DOHH2 (cell line): ENCODE results near the gene ELOA.

ENCODE experiments used
- H3F3A ChIP-seq: fragments of 200-600 bp; sonication (generic), shearing (Covaris generic); 2 replicates; pipeline ENCODE4 v1.6.0; 2016; ENCODE audit warnings: antibody characterized with exemption, mild to moderate bottlenecking; ENCODE audit not compliant: control insufficient read depth, insufficient read depth
- H3K27ac ChIP-seq: fragments of 200-600 bp; sonication (generic); 2 replicates; pipeline ENCODE4 v1.5.1; 2014; ENCODE audit warnings: low read depth, mild to moderate bottlenecking, low read length, moderate library complexity
- H3K27me3 ChIP-seq: fragments of 200-600 bp; sonication (generic); 2 replicates; pipeline ENCODE4 v1.6.1; 2014; ENCODE audit warnings: mild to moderate bottlenecking, low read length, mixed read lengths; ENCODE audit not compliant: control insufficient read depth
- H3K36me3 ChIP-seq: fragments of 200-600 bp; sonication (generic); 2 replicates; pipeline ENCODE4 v1.6.1; 2014; ENCODE audit warnings: mild to moderate bottlenecking, low read length, moderate library complexity, mixed read lengths; ENCODE audit not compliant: control insufficient read depth
- H3K4me1 ChIP-seq: fragments of 200-600 bp; sonication (generic); 2 replicates; pipeline ENCODE4 v1.6.1; 2014; ENCODE audit warnings: mild to moderate bottlenecking, low read length, mixed read lengths; ENCODE audit not compliant: control insufficient read depth
- H3K4me2 ChIP-seq: fragments of 200-600 bp; sonication (generic); 2 replicates; pipeline ENCODE4 v1.6.0; 2014; ENCODE audit warnings: mild to moderate bottlenecking, low read length, moderate library complexity
- H3K4me3 ChIP-seq: fragments of 200-600 bp; sonication (generic); 2 replicates; pipeline ENCODE4 v1.5.1; 2014; ENCODE audit warnings: mild to moderate bottlenecking, low read length, mixed read lengths
- H3K79me2 ChIP-seq: fragments of 200-600 bp; sonication (generic); 2 replicates; pipeline ENCODE4 v1.6.1; 2014; ENCODE audit warnings: mild to moderate bottlenecking, low read length, mixed read lengths; ENCODE audit not compliant: control insufficient read depth
- H3K9me2 ChIP-seq: fragments of 200-600 bp; sonication (generic); replicated peaks from 2 replicates; pipeline ENCODE4 v1.6.1; 2014; ENCODE audit warnings: mild to moderate bottlenecking, low read length, mixed read lengths; ENCODE audit not compliant: control insufficient read depth
- H3K9me3 ChIP-seq: fragments of 200-600 bp; sonication (generic); 2 replicates; pipeline ENCODE4 v1.6.1; 2014; ENCODE audit warnings: antibody characterized with exemption, low read length, mixed read lengths; ENCODE audit not compliant: control insufficient read depth, insufficient read depth
- H4K20me1 ChIP-seq: fragments of 200-600 bp; sonication (generic); 2 replicates; pipeline ENCODE4 v1.6.0; 2014; ENCODE audit warnings: low read depth, mild to moderate bottlenecking, antibody characterized with exemption, low read length, moderate library complexity; ENCODE audit not compliant: control insufficient read depth, insufficient read depth
- CTCF ChIP-seq: fragments of 200-600 bp; sonication (generic); IDR thresholded peaks from one replicate; pipeline ENCODE4 v1.5.1; 2014; ENCODE audit warnings: antibody characterized with exemption, mild to moderate bottlenecking, low read depth, low read length; ENCODE audit not compliant: poor library complexity, severe bottlenecking
- EZH2phosphoT487 ChIP-seq: fragments of 200-600 bp; sonication (generic); IDR thresholded peaks from 2 replicates; pipeline ENCODE4 v1.6.1; 2017; ENCODE audit warnings: borderline replicate concordance, mild to moderate bottlenecking, antibody characterized with exemption, low read length, moderate library complexity, mixed read lengths

ELOA gene

DNA sequence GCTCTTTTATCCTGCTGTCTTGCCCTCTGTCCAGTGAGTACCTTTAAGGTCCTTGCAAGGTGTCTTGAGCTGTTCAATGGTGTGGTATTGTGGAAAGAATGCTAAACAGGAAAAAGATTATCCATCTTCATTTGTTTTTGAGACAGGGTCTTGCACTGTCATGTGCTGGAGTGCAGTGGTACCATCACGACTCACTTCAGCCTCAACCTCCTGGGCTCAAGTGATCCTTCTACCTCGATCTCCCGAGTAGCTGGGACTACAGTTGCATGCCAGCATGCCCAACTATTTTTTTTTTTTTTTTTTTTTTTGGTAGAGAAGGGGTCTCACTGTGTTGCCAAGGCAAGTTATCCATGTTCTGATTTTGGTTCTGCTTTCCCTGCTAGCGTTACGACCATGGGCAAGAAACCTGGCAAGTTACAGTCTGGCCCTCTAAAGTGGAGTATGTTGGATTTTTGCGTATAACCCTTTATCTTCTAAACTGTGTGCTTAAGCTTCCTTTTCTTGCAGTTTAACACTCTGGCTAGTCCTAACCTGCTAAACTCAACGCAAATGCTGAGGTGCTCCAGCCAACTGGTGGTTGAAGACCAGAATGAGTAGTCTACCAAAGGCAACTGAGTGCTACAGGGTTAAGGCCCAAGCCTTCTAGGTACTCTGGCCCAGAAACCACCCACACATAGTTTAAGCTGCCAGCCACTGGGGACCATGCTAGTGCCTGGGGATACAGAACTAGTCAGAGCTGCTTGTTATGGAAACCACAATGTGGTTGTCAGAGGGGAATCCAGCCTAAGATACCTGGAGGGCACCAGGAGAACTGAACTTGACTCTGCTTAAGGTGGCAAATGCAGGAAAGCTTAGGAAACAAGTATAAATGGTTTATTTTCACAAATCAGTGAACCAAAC lies 43.7 kb upstream of the ELOA start:
- Histone ChIP-seq H4K20me1 (peaks cover 38% of the 10 kb centered on the region), H3K79me2 (peaks cover 74% of the 10 kb centered on the region), H3K4me3 (no peak overlapping the region), H3K27ac (no peak overlapping the region), H3K4me1 (peaks cover 25% of the 10 kb centered on the region), H3K9me2 (no peaks in the 10 kb centered on the region), H3K9me3 (no peaks in the 10 kb centered on the region), H3K4me2 (no peak overlapping the region), H3F3A (peaks cover 66% of the 10 kb centered on the region), H3K27me3 (no peaks in the 10 kb centered on the region), H3K36me3 (peaks cover 94% of the 10 kb centered on the region)
- TF ChIP-seq CTCF (no peak), EZH2phosphoT487 (no peak)

GRCh38 chr1:23701310-23701709 lies 42.0 kb upstream of the ELOA start:
- Histone ChIP-seq H3K4me2 (no peak overlapping the region), H3K36me3 (peaks cover 86% of the 10 kb centered on the region), H3K79me2 (peaks cover 64% of the 10 kb centered on the region), H3K4me3 (no peak overlapping the region), H4K20me1 (peaks cover 29% of the 10 kb centered on the region), H3K27me3 (no peaks in the 10 kb centered on the region), H3K9me2 (no peaks in the 10 kb centered on the region), H3K27ac (no peak overlapping the region), H3F3A (peaks cover 68% of the 10 kb centered on the region), H3K4me1 (peaks cover 7% of the 10 kb centered on the region), H3K9me3 (no peaks in the 10 kb centered on the region)
- TF ChIP-seq CTCF: no peak

DNA sequence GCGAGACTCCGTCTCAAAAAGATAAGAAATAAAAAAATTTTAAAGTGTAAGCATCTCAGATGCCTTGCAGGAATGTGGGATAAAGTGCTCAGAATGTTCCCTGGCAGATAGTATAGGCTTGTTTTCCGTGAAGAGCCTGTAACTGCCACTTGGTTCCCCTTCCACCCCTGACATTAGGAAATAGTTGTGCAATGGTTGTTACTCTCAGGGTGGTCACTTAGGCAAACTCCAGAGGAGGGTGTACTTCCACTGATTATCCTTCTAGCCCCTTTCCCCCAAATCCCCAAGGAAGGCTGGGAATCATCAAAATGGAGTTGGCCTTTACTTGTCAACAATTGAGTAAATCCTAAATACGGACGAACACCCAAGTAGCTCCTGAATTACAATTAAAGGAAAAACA lies 41.3 kb upstream of the ELOA start:
- Histone ChIP-seq H3K4me2 (no peak overlapping the region), H3K4me3 (no peak overlapping the region), H3K36me3 (peaks cover 79% of the 10 kb centered on the region), H3K27me3 (no peaks in the 10 kb centered on the region), H3K27ac (no peak overlapping the region), H3K9me3 (no peaks in the 10 kb centered on the region), H3K79me2 (peaks cover 57% of the 10 kb centered on the region), H4K20me1 (peaks cover 24% of the 10 kb centered on the region), H3K9me2 (no peaks in the 10 kb centered on the region), H3F3A (peaks cover 61% of the 10 kb centered on the region), H3K4me1 (peaks cover 3% of the 10 kb centered on the region; the same call in 1 of the 2 replicates)
- TF ChIP-seq EZH2phosphoT487 (no peak), CTCF (no peak)
